MM.1S (cell line): ENCODE results near the gene CYTH4.

Experiments used
- CTCF ChIP-seq: fragments of 300-600 bp; sonication (generic); IDR thresholded peaks from 2 replicates; pipeline ENCODE4 v1.5.1; 2016; ENCODE audit warnings: antibody characterized with exemption, low read length, mixed read lengths
- EZH2 ChIP-seq: fragments of 300-600 bp; sonication (generic); optimal IDR thresholded peaks from 2 replicates; pipeline ENCODE3; 2017; ENCODE audit warnings: low read depth, mild to moderate bottlenecking, antibody characterized with exemption, low read length, mixed read lengths

GRCh38 chr22:37352481-37352880 is 70.2 kb downstream of the CYTH4 start:
- no peak for TF ChIP-seq CTCF
- TF ChIP-seq EZH2, result no peak
